Measurements from ENCODE around the gene LZTR1.

LZTR1 gene

GRCh38 chr22:20951151-20951931 lies 30.8 kb upstream of the LZTR1 start:
- DNase-seq (ENCODE audit: low read depth in 2 of 2): no peak

- DNase-seq (ENCODE audit: low read depth in 2 of 2): no peak
Observed at GRCh38 chr22:20951932-20952380, 30.1 kb upstream of the LZTR1 start.

GRCh38 chr22:20952544-20953341 lies 29.4 kb upstream of the LZTR1 start:
- DNase-seq (ENCODE audit: low read depth in 2 of 2): no peak

GRCh38 chr22:20953342-20953608 lies 28.8 kb upstream of the LZTR1 start:
- DNase-seq (ENCODE audit: low read depth in 2 of 2): no peak

GRCh38 chr22:20953668-20954500 lies 28.2 kb upstream of the LZTR1 start:
- peak in 1 of 2 experiments; percentile 8 for DNase-seq (ENCODE audit: low read depth in 2 of 2)

- DNase-seq (ENCODE audit: low read depth in 2 of 2): no peak
Observed at GRCh38 chr22:20955548-20955947, 26.5 kb upstream of the LZTR1 start.

GRCh38 chr22:20956258-20957101 lies 25.6 kb upstream of the LZTR1 start:
- no peak for DNase-seq (ENCODE audit: low read depth in 2 of 2)

- no peak for DNase-seq (ENCODE audit: low read depth in 2 of 2)
Observed at GRCh38 chr22:20957102-20957682, 24.9 kb upstream of the LZTR1 start.

GRCh38 chr22:20957683-20958431 lies 24.2 kb upstream of the LZTR1 start:
- no peak for DNase-seq (ENCODE audit: low read depth in 2 of 2)

- DNase-seq (ENCODE audit: low read depth in 2 of 2): no peak
Observed at GRCh38 chr22:20959578-20960461, 22.3 kb upstream of the LZTR1 start.

- no peak for DNase-seq (ENCODE audit: low read depth in 2 of 2)
Observed at GRCh38 chr22:20960609-20961008, 21.5 kb upstream of the LZTR1 start.

GRCh38 chr22:20962491-20962945 lies 19.6 kb upstream of the LZTR1 start:
- DNase-seq (ENCODE audit: low read depth in 2 of 2): no peak

- no peak for DNase-seq (ENCODE audit: low read depth in 2 of 2)
Observed at GRCh38 chr22:20963201-20964052, 18.7 kb upstream of the LZTR1 start.

GRCh38 chr22:20964090-20964798 lies 17.9 kb upstream of the LZTR1 start:
- DNase-seq (ENCODE audit: low read depth in 2 of 2): no peak

- no peak for DNase-seq (ENCODE audit: low read depth in 2 of 2)
Observed at GRCh38 chr22:20964799-20965103, 17.3 kb upstream of the LZTR1 start.

- no peak for DNase-seq (ENCODE audit: low read depth in 2 of 2)
Observed at GRCh38 chr22:20965104-20965887, 16.8 kb upstream of the LZTR1 start.
